A549 (cell line): ENCODE measurements around the gene SZT2. TPM values are rescaled to one million over a fixed set of nuclear protein-coding genes. Genes with fewer than 3 reads are reported as not detected.
A peak's percentile ranks its signal among the peaks of the same experiment; 100 is the strongest.

Experiments used
- ATAC-seq, 2 experiments: fragments of 200-7000 bp in 1 of 2; fragments of >200 bp in 1 of 2; cut with Nextera tagmentation in 1 of 2; cut with Tn5 transposase in 1 of 2; 3 replicates each; pipeline versions ENCODE4 v1.8.0 to v1.9.1; 2018 to 2020; ENCODE audit warnings: mild to moderate bottlenecking in 1 of 2, moderate library complexity in 1 of 2
- CTCF ChIA-PET: fragments of 300-600 bp; sonication (Branson Sonifier 250); formaldehyde crosslinking; extraction: SDS; loops from one replicate; lab custom pipeline; 2021; ENCODE audit warnings: antibody characterized with exemption, inconsistent platforms; lab: Yijun Ruan, JAX
- POLR2A ChIA-PET: fragments of 350-600 bp; formaldehyde crosslinking; extraction: SDS; loops from one replicate; lab custom pipeline; 2021; ENCODE audit warnings: antibody characterized with exemption, inconsistent platforms; lab: Yijun Ruan, JAX
- DNase-seq, 2 experiments: peaks; one replicate each; pipeline versions ENCODE4 v3.0.0 to v3.0.0-alpha.2; 2011 to 2016; ENCODE audit warnings: low read depth in 1 of 2, low spot score in 1 of 2
- FAIRE-seq: peaks from 2 replicates; lab custom pipeline; 2011; peaks lifted over from hg19 to GRCh38; lab: Jason Lieb, UNC
- H3K27ac ChIP-seq, 2 experiments: fragments of >200 bp; sonication (Bioruptor Twin); formaldehyde crosslinking; 3 replicates each; pipeline ENCODE4 v1.5.1; 2016 to 2017
- H3K4me1 ChIP-seq: fragments of >200 bp; sonication (Bioruptor Twin); formaldehyde crosslinking; 3 replicates; pipeline ENCODE4 v1.6.1; 2016
- H3K4me2 ChIP-seq: fragments of >200 bp; sonication (Bioruptor Twin); formaldehyde crosslinking; 3 replicates; pipeline ENCODE4 v1.6.1; 2016
- H3K4me3 ChIP-seq: fragments of >200 bp; sonication (Bioruptor Twin); formaldehyde crosslinking; 3 replicates; pipeline ENCODE4 v1.5.1; 2016
- H3K9me3 ChIP-seq: fragments of >200 bp; sonication (Bioruptor Twin); formaldehyde crosslinking; 3 replicates; pipeline ENCODE4 v1.6.1; 2016
- CBX8 ChIP-seq: fragments of 200-600 bp; sonication (generic); IDR thresholded peaks from 2 replicates; pipeline ENCODE4 v1.6.1; 2016
- EHMT2 ChIP-seq: fragments of 200-600 bp; sonication (generic); IDR thresholded peaks from 2 replicates; pipeline ENCODE4 v1.6.1; 2016; ENCODE audit warnings: antibody characterized with exemption, low read depth, mild to moderate bottlenecking, moderate library complexity
- EP300 ChIP-seq, 2 experiments: fragments of >200 bp; sonication (Bioruptor Twin); formaldehyde crosslinking; IDR thresholded peaks; 2 replicates in 1 of 2; 3 replicates in 1 of 2; pipeline ENCODE4 v1.6.1; 2016 to 2017
- FOSL2 ChIP-seq, 2 experiments: fragments of 450-650 bp in 1 of 2; fragments of >200 bp in 1 of 2; sonication (Bioruptor Twin) in 1 of 2; formaldehyde crosslinking; IDR thresholded peaks; 2 replicates each; pipeline versions ENCODE4 v1.5.0 to v1.6.1; 2016 to 2020; ENCODE audit warnings: mild to moderate bottlenecking in 1 of 2, moderate library complexity in 1 of 2
- MAZ ChIP-seq: fragments of 150-350 bp; IDR thresholded peaks from 2 replicates; pipeline ENCODE4 v1.6.1; 2014; ENCODE audit warnings: antibody characterized with exemption, low read depth, low read length, borderline replicate concordance
- MYC ChIP-seq: IDR thresholded peaks from 2 replicates; pipeline ENCODE4 v1.6.1; 2012; ENCODE audit warnings: mild to moderate bottlenecking, inconsistent platforms, low read length, improper control_type of control experiment, borderline replicate concordance
- NR3C1 ChIP-seq: fragments of >200 bp; sonication (Bioruptor Twin); formaldehyde crosslinking; IDR thresholded peaks from 3 replicates; pipeline ENCODE4 v1.6.1; 2017
- POLR2A ChIP-seq: IDR thresholded peaks from 2 replicates; pipeline ENCODE4 v1.6.1; 2012; ENCODE audit warnings: mild to moderate bottlenecking, low read length
- RAD21 ChIP-seq, 2 experiments: fragments of >200 bp in 1 of 2; sonication (Bioruptor Twin) in 1 of 2; formaldehyde crosslinking in 1 of 2; IDR thresholded peaks in 1 of 2; conservative IDR thresholded peaks in 1 of 2; 2 replicates in 1 of 2; 3 replicates in 1 of 2; pipeline ENCODE4 v1.6.1; 2012 to 2018; ENCODE audit warnings: inconsistent platforms in 1 of 2
- RCOR1 ChIP-seq: fragments of 150-350 bp; IDR thresholded peaks from 2 replicates; pipeline ENCODE4 v1.6.1; 2014; ENCODE audit warnings: antibody characterized with exemption, low read length, low read depth
- RNF2 ChIP-seq: fragments of 200-600 bp; sonication (generic); IDR thresholded peaks from 2 replicates; pipeline ENCODE4 v1.6.1; 2016; ENCODE audit warnings: low read depth, mild to moderate bottlenecking, antibody characterized with exemption, moderate library complexity, borderline replicate concordance
- ZNF302 ChIP-seq: fragments of 250-450 bp; sonication (Bioruptor Pico); IDR thresholded peaks from 2 replicates; pipeline ENCODE4 v1.9.0; 2021; ENCODE audit warnings: inconsistent platforms, mild to moderate bottlenecking, moderate library complexity
- WGBS: methylation state at CpG from one replicate; pipeline ENCODE4 v1.1.6; 2017; ENCODE audit errors: missing lambda C conversion rate; 5-methylcytosine and 5-hydroxymethylcytosine counted together
- polyA plus RNA-seq, 4 experiments: library from polyadenylated mRNA; depleted of rRNA in 3 of 4; stranded (reverse); fragments of >200 nt; fragmentation: RNase III in 1 of 4; extraction: RNeasy Plus Mini Kit Qiagen cat#74134 plus additional on column Dnase treatment in 1 of 4; gene quantifications; 2 replicates in 3 of 4; 3 replicates in 1 of 4; pipeline ENCODE4 v1.2.3, GENCODE V29; 2011 to 2017
- TF ChIP-seq, protein P1 (sequence below): fragments of 250-450 bp; sonication (Bioruptor Pico); IDR thresholded peaks from 2 replicates; pipeline ENCODE4 v1.5.0; 2020; ENCODE audit warnings: low read depth, mild to moderate bottlenecking, moderate library complexity
- TF ChIP-seq, protein P2 (sequence below): IDR thresholded peaks from 2 replicates; pipeline ENCODE4 v1.6.1; 2012
- TF ChIP-seq, protein P3 (sequence below): fragments of 200-600 bp; sonication (generic); IDR thresholded peaks from 2 replicates; pipeline ENCODE4 v1.6.1; 2016; ENCODE audit warnings: antibody characterized with exemption, mild to moderate bottlenecking, moderate library complexity
- TF ChIP-seq, protein P4 (sequence below): IDR thresholded peaks from 2 replicates; pipeline ENCODE4 v1.6.1; 2012; ENCODE audit warnings: low read depth, borderline replicate concordance
- TF ChIP-seq, protein P5 (sequence below): fragments of >200 bp; sonication (Bioruptor Twin); formaldehyde crosslinking; IDR thresholded peaks from 3 replicates; pipeline ENCODE4 v1.6.1; 2016
- TF ChIP-seq, protein P6 (sequence below): fragments of 150-350 bp; IDR thresholded peaks from 2 replicates; pipeline ENCODE4 v1.6.1; 2014; ENCODE audit warnings: low read depth, mild to moderate bottlenecking, low read length
- TF ChIP-seq, protein P7 (sequence below): fragments of 250-450 bp; sonication (Bioruptor Pico); IDR thresholded peaks from 2 replicates; pipeline ENCODE4 v1.5.0; 2021; ENCODE audit warnings: mild to moderate bottlenecking, moderate library complexity, borderline replicate concordance

The SZT2 gene
- polyA plus RNA-seq, 2 of the 4 experiments (the other 2 are of a cell fraction) = 6.1 to 6.5 TPM

DNA sequence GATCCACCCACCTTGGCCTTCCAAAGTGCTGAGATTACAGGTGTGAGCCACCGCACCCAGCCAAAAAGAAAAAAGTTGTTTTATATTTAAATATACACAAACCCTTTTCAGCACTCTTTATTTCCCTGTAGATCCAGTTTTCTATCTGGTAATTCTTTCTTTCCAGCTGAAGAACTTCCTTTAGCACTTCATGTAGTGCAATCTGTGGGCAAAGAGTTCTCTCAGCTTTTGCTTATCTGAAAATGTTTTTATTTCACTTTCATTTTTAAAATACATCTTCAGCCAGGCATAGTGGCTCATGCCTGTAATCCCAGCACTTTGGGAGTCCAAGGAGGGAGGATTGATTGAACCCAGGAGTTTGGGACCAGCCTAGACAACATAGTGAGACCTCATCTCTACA, 92.5 kb downstream of the SZT2 start:
- Histone ChIP-seq H3K27ac (peak overlapping the region in 1 of 2 experiments; percentile 54; a peak in 2 of 6 replicates), H3K4me1 (no peaks in the 10 kb centered on the region), H3K9me3 (peaks cover 18% of the 10 kb centered on the region), H3K4me3 (no peak overlapping the region), H3K4me2 (no peak overlapping the region)
- CTCF ChIA-PET = interaction anchor here (0.6 kb wide), 1 partner anchor 10 kb away, joined by 3 read pairs; no protein-coding TSS in a partner anchor
- POLR2A ChIA-PET = no interaction called here
- DNase-seq (no peak), FAIRE-seq (no peak), ATAC-seq (no peak)
- no peak for TF ChIP-seq POLR2A
- no peak for TF ChIP-seq RAD21 (conservative IDR thresholded peaks at IDR 0.05 in 1 of 2, IDR thresholded peaks at IDR 0.05 in 1 of 2)
- TF ChIP-seq EP300 (IDR thresholded peaks at IDR 0.05) = no peak
- 90% methylated on average over 1 of the region's 1 CpG for WGBS

DNA sequence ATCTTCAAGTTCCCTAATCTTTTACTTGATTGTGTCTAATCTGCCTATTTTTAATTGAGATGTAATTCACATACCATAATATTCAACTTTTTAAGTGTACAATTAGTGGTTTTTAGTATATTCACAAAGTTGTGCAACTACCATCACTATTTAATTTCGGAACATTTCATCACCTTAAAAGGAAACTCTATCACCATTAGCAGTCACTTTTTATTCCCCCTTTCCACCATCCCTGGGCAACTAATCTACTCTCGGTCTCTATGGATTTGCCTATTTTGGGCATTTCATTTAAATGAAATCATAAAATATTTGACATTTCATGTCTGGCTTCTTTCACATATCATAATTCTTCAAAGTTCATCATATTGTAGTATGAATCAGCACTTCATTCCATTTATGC, 94.7 kb downstream of the SZT2 start:
- H3K4me3 ChIP-seq = no peak overlapping the region
- H3K27ac ChIP-seq = no peak overlapping the region
- FAIRE-seq (no peak), DNase-seq (no peak), ATAC-seq (no peak)
- H3K4me2 ChIP-seq = no peak overlapping the region
- ChIA-PET CTCF (no interaction called here), POLR2A (no interaction called here)
- H3K9me3 ChIP-seq = peaks cover 9% of the 10 kb centered on the region
- H3K4me1 ChIP-seq = no peaks in the 10 kb centered on the region
- TF ChIP-seq, protein P1, sequence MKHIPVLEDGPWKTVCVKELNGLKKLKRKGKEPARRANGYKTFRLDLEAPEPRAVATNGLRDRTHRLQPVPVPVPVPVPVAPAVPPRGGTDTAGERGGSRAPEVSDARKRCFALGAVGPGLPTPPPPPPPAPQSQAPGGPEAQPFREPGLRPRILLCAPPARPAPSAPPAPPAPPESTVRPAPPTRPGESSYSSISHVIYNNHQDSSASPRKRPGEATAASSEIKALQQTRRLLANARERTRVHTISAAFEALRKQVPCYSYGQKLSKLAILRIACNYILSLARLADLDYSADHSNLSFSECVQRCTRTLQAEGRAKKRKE (CRISPR knock-in tag) = no peak
- TF ChIP-seq, protein P2, sequence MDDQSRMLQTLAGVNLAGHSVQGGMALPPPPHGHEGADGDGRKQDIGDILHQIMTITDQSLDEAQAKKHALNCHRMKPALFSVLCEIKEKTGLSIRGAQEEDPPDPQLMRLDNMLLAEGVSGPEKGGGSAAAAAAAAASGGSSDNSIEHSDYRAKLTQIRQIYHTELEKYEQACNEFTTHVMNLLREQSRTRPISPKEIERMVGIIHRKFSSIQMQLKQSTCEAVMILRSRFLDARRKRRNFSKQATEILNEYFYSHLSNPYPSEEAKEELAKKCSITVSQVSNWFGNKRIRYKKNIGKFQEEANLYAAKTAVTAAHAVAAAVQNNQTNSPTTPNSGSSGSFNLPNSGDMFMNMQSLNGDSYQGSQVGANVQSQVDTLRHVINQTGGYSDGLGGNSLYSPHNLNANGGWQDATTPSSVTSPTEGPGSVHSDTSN = no peak
- TF ChIP-seq RAD21 (conservative IDR thresholded peaks at IDR 0.05 in 1 of 2, IDR thresholded peaks at IDR 0.05 in 1 of 2) (no peak), FOSL2 (IDR thresholded peaks at IDR 0.05) (no peak), FOSL2 (CRISPR knock-in tag; IDR thresholded peaks at IDR 0.05) (no peak), EHMT2 (no peak), RCOR1 (no peak), EP300 (IDR thresholded peaks at IDR 0.05) (no peak)
- TF ChIP-seq, protein P3, sequence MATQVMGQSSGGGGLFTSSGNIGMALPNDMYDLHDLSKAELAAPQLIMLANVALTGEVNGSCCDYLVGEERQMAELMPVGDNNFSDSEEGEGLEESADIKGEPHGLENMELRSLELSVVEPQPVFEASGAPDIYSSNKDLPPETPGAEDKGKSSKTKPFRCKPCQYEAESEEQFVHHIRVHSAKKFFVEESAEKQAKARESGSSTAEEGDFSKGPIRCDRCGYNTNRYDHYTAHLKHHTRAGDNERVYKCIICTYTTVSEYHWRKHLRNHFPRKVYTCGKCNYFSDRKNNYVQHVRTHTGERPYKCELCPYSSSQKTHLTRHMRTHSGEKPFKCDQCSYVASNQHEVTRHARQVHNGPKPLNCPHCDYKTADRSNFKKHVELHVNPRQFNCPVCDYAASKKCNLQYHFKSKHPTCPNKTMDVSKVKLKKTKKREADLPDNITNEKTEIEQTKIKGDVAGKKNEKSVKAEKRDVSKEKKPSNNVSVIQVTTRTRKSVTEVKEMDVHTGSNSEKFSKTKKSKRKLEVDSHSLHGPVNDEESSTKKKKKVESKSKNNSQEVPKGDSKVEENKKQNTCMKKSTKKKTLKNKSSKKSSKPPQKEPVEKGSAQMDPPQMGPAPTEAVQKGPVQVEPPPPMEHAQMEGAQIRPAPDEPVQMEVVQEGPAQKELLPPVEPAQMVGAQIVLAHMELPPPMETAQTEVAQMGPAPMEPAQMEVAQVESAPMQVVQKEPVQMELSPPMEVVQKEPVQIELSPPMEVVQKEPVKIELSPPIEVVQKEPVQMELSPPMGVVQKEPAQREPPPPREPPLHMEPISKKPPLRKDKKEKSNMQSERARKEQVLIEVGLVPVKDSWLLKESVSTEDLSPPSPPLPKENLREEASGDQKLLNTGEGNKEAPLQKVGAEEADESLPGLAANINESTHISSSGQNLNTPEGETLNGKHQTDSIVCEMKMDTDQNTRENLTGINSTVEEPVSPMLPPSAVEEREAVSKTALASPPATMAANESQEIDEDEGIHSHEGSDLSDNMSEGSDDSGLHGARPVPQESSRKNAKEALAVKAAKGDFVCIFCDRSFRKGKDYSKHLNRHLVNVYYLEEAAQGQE = no peak
- TF ChIP-seq, protein P4, sequence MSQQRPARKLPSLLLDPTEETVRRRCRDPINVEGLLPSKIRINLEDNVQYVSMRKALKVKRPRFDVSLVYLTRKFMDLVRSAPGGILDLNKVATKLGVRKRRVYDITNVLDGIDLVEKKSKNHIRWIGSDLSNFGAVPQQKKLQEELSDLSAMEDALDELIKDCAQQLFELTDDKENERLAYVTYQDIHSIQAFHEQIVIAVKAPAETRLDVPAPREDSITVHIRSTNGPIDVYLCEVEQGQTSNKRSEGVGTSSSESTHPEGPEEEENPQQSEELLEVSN = no peak
- TF ChIP-seq, protein P5, sequence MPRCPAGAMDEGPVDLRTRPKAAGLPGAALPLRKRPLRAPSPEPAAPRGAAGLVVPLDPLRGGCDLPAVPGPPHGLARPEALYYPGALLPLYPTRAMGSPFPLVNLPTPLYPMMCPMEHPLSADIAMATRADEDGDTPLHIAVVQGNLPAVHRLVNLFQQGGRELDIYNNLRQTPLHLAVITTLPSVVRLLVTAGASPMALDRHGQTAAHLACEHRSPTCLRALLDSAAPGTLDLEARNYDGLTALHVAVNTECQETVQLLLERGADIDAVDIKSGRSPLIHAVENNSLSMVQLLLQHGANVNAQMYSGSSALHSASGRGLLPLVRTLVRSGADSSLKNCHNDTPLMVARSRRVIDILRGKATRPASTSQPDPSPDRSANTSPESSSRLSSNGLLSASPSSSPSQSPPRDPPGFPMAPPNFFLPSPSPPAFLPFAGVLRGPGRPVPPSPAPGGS = no peak
- 99% methylated on average over 2 of the region's 2 CpGs for WGBS

DNA sequence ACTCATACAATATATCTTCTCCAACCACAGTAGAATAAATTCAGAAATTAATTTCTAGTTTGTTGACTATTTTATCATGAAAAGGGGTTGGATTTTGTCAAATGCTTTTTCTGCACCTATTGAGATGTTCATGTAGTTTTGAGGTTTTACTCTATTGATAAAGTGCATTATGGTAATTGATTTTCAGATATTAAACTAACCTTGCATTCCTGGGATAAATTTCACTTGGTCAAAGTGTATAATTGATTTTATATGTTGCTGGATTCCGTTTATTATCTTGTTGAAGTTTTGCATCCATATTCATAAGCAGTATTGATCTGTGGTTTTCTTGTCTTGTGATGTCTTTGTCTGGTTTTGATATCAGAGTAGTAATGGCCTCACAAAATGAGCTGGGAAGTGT, 98.5 kb downstream of the SZT2 start:
- CTCF ChIA-PET = no interaction called here
- no peak overlapping the region for H3K4me2 ChIP-seq
- POLR2A ChIA-PET = no interaction called here
- H3K4me1 ChIP-seq = no peaks in the 10 kb centered on the region
- DNase-seq (no peak), FAIRE-seq (no peak), ATAC-seq (no peak)
- peaks cover 20% of the 10 kb centered on the region; the same call in 2 of the 3 replicates for H3K9me3 ChIP-seq
- WGBS = 31% methylated on average over 1 of the region's 1 CpG
- H3K4me3 ChIP-seq = no peak overlapping the region
- H3K27ac ChIP-seq = no peak overlapping the region
- no peak for TF ChIP-seq NR3C1
- TF ChIP-seq ZNF302 = no peak
- TF ChIP-seq CBX8 = no peak
- no peak for TF ChIP-seq RNF2
- TF ChIP-seq, protein P6, sequence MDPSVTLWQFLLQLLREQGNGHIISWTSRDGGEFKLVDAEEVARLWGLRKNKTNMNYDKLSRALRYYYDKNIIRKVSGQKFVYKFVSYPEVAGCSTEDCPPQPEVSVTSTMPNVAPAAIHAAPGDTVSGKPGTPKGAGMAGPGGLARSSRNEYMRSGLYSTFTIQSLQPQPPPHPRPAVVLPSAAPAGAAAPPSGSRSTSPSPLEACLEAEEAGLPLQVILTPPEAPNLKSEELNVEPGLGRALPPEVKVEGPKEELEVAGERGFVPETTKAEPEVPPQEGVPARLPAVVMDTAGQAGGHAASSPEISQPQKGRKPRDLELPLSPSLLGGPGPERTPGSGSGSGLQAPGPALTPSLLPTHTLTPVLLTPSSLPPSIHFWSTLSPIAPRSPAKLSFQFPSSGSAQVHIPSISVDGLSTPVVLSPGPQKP = no peak
- TF ChIP-seq MAZ = no peak
- no peak for TF ChIP-seq MYC
- TF ChIP-seq, protein P7, sequence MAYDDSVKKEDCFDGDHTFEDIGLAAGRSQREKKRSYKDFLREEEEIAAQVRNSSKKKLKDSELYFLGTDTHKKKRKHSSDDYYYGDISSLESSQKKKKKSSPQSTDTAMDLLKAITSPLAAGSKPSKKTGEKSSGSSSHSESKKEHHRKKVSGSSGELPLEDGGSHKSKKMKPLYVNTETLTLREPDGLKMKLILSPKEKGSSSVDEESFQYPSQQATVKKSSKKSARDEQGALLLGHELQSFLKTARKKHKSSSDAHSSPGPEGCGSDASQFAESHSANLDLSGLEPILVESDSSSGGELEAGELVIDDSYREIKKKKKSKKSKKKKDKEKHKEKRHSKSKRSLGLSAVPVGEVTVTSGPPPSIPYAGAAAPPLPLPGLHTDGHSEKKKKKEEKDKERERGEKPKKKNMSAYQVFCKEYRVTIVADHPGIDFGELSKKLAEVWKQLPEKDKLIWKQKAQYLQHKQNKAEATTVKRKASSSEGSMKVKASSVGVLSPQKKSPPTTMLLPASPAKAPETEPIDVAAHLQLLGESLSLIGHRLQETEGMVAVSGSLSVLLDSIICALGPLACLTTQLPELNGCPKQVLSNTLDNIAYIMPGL = no peak
- TF ChIP-seq, protein P5 = no peak
